Gastroesophageal sphincter (tissue), 3 donors: ENCODE results near the gene NAALADL2.
A peak's percentile ranks its signal among the peaks of the same experiment; 100 is the strongest.

Experiments used
- CTCF ChIP-seq, 4 experiments: fragments of 200-600 bp in 2 of 4; fragments of 450-650 bp in 2 of 4; sonication (generic) in 1 of 4; IDR thresholded peaks; one replicate each; pipeline ENCODE4 v1.5.1; 2017 to 2019; ENCODE audit warnings: antibody characterized with exemption in 4 of 4, mild to moderate bottlenecking in 2 of 4, moderate library complexity in 2 of 4
- EP300 ChIP-seq: sonication (generic); formaldehyde crosslinking; IDR thresholded peaks from one replicate; pipeline ENCODE4 v1.6.1; 2017; ENCODE audit warnings: antibody characterized with exemption, mild to moderate bottlenecking
- POLR2A ChIP-seq, 2 donors: fragments of 450-650 bp; IDR thresholded peaks; one replicate each; pipeline ENCODE4 v1.6.1; 2017; ENCODE audit warnings: antibody characterized with exemption in 2 of 2, mild to moderate bottlenecking in 2 of 2, moderate library complexity in 1 of 2
- POLR2AphosphoS5 ChIP-seq: sonication (generic); formaldehyde crosslinking; IDR thresholded peaks from one replicate; pipeline ENCODE4 v1.6.1; 2017; ENCODE audit warnings: antibody characterized with exemption

GRCh38 chr3:174949523-174949922, 90.4 kb downstream of the NAALADL2 start:
- TF ChIP-seq POLR2A (IDR thresholded peaks at IDR 0.05), result no peak
- TF ChIP-seq CTCF (IDR thresholded peaks at IDR 0.05), result no peak
- TF ChIP-seq POLR2AphosphoS5, result peak; percentile 54
- no peak for TF ChIP-seq EP300
